K562 (cell line): Measurements from ENCODE around the gene FANCG. TPM values are rescaled to one million over a fixed set of nuclear protein-coding genes. Genes with fewer than 3 reads are reported as not detected.

ENCODE experiments used
- ATAC-seq: fragments of 200-7000 bp; cut with Tn5 transposase; 3 replicates; pipeline ENCODE4 v1.9.1; 2020; ENCODE audit warnings: moderate library complexity
- BruUV-seq: library from RNA; stranded (reverse); fragments of 400-500 nt; replicated peaks from 2 replicates; lab custom pipeline; 2021; lab: Mats Ljungman, UMichigan
- CTCF ChIA-PET: fragments of 300-600 bp; formaldehyde crosslinking; extraction: SDS; loops from one replicate; lab custom pipeline; 2021; ENCODE audit warnings: low intra/inter-chr PET ratio; lab: Yijun Ruan, JAX
- POLR2A ChIA-PET: fragments of 300-600, 350-650 bp; sonication (Branson Sonifier 250); formaldehyde crosslinking; extraction: SDS; loops from one replicate; lab custom pipeline; 2021; ENCODE audit warnings: antibody characterized with exemption, inconsistent platforms; lab: Yijun Ruan, JAX
- DNase-seq, 4 experiments: peaks; one replicate each; pipeline versions ENCODE4 v3.0.0 to v3.0.0-alpha.2; 2011 to 2018; ENCODE audit warnings: low spot score in 3 of 4, mixed read lengths in 3 of 4; ENCODE audit errors: extremely low read depth in 1 of 4
- FAIRE-seq: peaks from 2 replicates; lab custom pipeline; 2011; peaks lifted over from hg19 to GRCh38; lab: Jason Lieb, UNC
- H2AFZ ChIP-seq: 2 replicates; pipeline ENCODE4 v1.6.0; 2011; ENCODE audit warnings: low read depth, low read length, control low read depth, inconsistent platforms
- H3K27ac ChIP-seq: fragments of 200-600 bp; 3 replicates; pipeline ENCODE4 v1.8.0; 2011; ENCODE audit warnings: low read depth, mild to moderate bottlenecking, control low read depth, inconsistent platforms, low read length, moderate library complexity, mixed read lengths; ENCODE audit errors: extremely low read depth
- H3K27me3 ChIP-seq, 2 experiments: fragments of 300-600 bp in 1 of 2; 2 replicates in 1 of 2; 3 replicates in 1 of 2; pipeline versions ENCODE4 v1.6.0 to v1.8.0; 2011; ENCODE audit warnings: inconsistent platforms in 2 of 2, low read length in 2 of 2, mild to moderate bottlenecking in 1 of 2, mixed read lengths in 1 of 2, moderate library complexity in 1 of 2; ENCODE audit not compliant: control insufficient read depth in 2 of 2, insufficient read depth in 2 of 2
- H3K36me3 ChIP-seq: fragments of 300-600 bp; 3 replicates; pipeline ENCODE4 v1.8.0; 2011; ENCODE audit warnings: mild to moderate bottlenecking, low read length, inconsistent platforms; ENCODE audit not compliant: control insufficient read depth, insufficient read depth
- H3K4me1 ChIP-seq, 2 experiments: fragments of 200-600 bp in 1 of 2; replicated peaks in 1 of 2; 2 replicates in 1 of 2; 3 replicates in 1 of 2; pipeline versions ENCODE4 v1.5.1 to v1.8.0; 2011; ENCODE audit warnings: inconsistent platforms in 2 of 2, low read length in 2 of 2, mild to moderate bottlenecking in 1 of 2, mixed read lengths in 1 of 2, moderate library complexity in 1 of 2; ENCODE audit not compliant: control insufficient read depth in 2 of 2, insufficient read depth in 2 of 2
- H3K4me2 ChIP-seq: 2 replicates; pipeline ENCODE4 v1.6.1; 2011; ENCODE audit warnings: low read length, control low read depth, inconsistent platforms, mixed read lengths; ENCODE audit not compliant: insufficient read depth
- H3K4me3 ChIP-seq: fragments of 200-600 bp; sonication (generic), shearing (Covaris generic); 2 replicates; pipeline ENCODE4 v1.5.1; 2016; ENCODE audit warnings: control low read depth, inconsistent platforms
- H3K79me2 ChIP-seq: fragments of 200-600 bp; 3 replicates; pipeline ENCODE4 v1.8.0; 2011; ENCODE audit warnings: low read length, inconsistent platforms; ENCODE audit not compliant: control insufficient read depth, insufficient read depth
- H3K9ac ChIP-seq, 2 experiments: 2 replicates each; pipeline versions ENCODE4 v1.6.0 to v1.6.1; 2011; ENCODE audit warnings: low read depth in 2 of 2, low read length in 2 of 2, control low read depth in 1 of 2, inconsistent platforms in 1 of 2, mild to moderate bottlenecking in 1 of 2, mixed read lengths in 1 of 2; ENCODE audit not compliant: insufficient read depth in 1 of 2
- H3K9me1 ChIP-seq: one replicate; pipeline ENCODE4 v1.6.0; 2011; ENCODE audit warnings: inconsistent platforms, mild to moderate bottlenecking, low read length, moderate library complexity; ENCODE audit not compliant: control insufficient read depth, insufficient read depth
- H3K9me3 ChIP-seq: replicated peaks from 2 replicates; pipeline ENCODE4 v1.5.1; 2011; ENCODE audit warnings: low read depth, low read length, inconsistent platforms; ENCODE audit not compliant: control insufficient read depth, insufficient read depth
- H4K20me1 ChIP-seq: replicated peaks from 2 replicates; pipeline ENCODE4 v1.6.1; 2011; ENCODE audit warnings: low read length, inconsistent platforms, mixed read lengths; ENCODE audit not compliant: control insufficient read depth, insufficient read depth
- CHD4 ChIP-seq: fragments of 200-600 bp; sonication (generic); IDR thresholded peaks from 3 replicates; pipeline ENCODE4 v1.6.1; 2012; ENCODE audit warnings: low read depth, mild to moderate bottlenecking, mixed read lengths, low read length, inconsistent platforms; ENCODE audit not compliant: insufficient read depth, insufficient replicate concordance, poor library complexity, severe bottlenecking
- DNMT1 ChIP-seq: fragments of 450-650 bp; IDR thresholded peaks from 2 replicates; pipeline ENCODE4 v1.6.1; 2016; ENCODE audit warnings: antibody characterized with exemption, mild to moderate bottlenecking
- ESRRA ChIP-seq: fragments of 450-650 bp; IDR thresholded peaks from 2 replicates; pipeline ENCODE4 v1.6.1; 2014; ENCODE audit warnings: low read depth, mild to moderate bottlenecking, moderate library complexity, borderline replicate concordance
- FOXJ3 ChIP-seq: sonication (generic); formaldehyde crosslinking; IDR thresholded peaks from 2 replicates; pipeline ENCODE4 v1.4.0; 2020; ENCODE audit warnings: mild to moderate bottlenecking, missing genetic modification reagents
- GTF2E2 ChIP-seq: fragments of 200-800 bp; sonication (Bioruptor generic); IDR thresholded peaks from 2 replicates; pipeline ENCODE4 v1.6.1; 2016; ENCODE audit warnings: missing genetic modification characterization, missing compliant biosample characterization
- MBD2 ChIP-seq: sonication (generic); IDR thresholded peaks from 2 replicates; pipeline ENCODE4 v1.6.1; 2016; ENCODE audit warnings: low read depth, borderline replicate concordance
- POLR2A ChIP-seq: fragments of 450-650 bp; conservative IDR thresholded peaks from 2 replicates; pipeline ENCODE4 v1.6.1; 2016
- POLR2B ChIP-seq: fragments of 450-650 bp; IDR thresholded peaks from 2 replicates; pipeline ENCODE4 v1.6.1; 2018; ENCODE audit warnings: low read depth; ENCODE audit not compliant: partially characterized antibody
- POLR2G ChIP-seq: fragments of 200-400 bp; formaldehyde crosslinking; IDR thresholded peaks from 2 replicates; pipeline ENCODE4 v1.6.1; 2017; ENCODE audit warnings: low read depth, mild to moderate bottlenecking, antibody characterized with exemption, low read length, moderate library complexity
- SUPT5H ChIP-seq: fragments of 450-650 bp; IDR thresholded peaks from 2 replicates; pipeline ENCODE4 v1.6.1; 2016
- YY1 ChIP-seq, 3 experiments: IDR thresholded peaks; 2 replicates each; pipeline ENCODE4 v1.6.1; 2011; ENCODE audit warnings: low read length in 2 of 3, mild to moderate bottlenecking in 2 of 3, moderate library complexity in 2 of 3, borderline replicate concordance in 1 of 3, control low read depth in 1 of 3, low read depth in 1 of 3; ENCODE audit not compliant: insufficient read depth in 3 of 3, insufficient replicate concordance in 2 of 3, control insufficient read depth in 1 of 3, insufficient read length in 1 of 3; ENCODE audit errors: extremely low read depth in 1 of 3
- ZNF589 ChIP-seq: fragments of 200-800 bp; sonication (Bioruptor generic); IDR thresholded peaks from 2 replicates; pipeline ENCODE4 v1.6.1; 2016; ENCODE audit warnings: low read depth, missing genetic modification characterization, missing compliant biosample characterization
- ZNF77 ChIP-seq: fragments of 250-450 bp; sonication (Bioruptor Pico); IDR thresholded peaks from 2 replicates; pipeline ENCODE4 v1.5.0; 2020
- WGBS: fragments of 100-300 bp; shearing (Covaris generic); methylation state at CpG from one replicate; pipeline ENCODE4 v1.1.6; 2016; ENCODE audit warnings: low coverage, mixed read lengths; ENCODE audit not compliant: insufficient coverage; ENCODE audit errors: missing lambda C conversion rate; 5-methylcytosine and 5-hydroxymethylcytosine counted together
- in situ Hi-C: fragments of 300-500 bp; cut with MboI; formaldehyde crosslinking; loops from 4 replicates; pipeline ENCODE4 v1.15.0; 2018; ENCODE audit warnings: inconsistent platforms, mixed read lengths
- intact Hi-C: fragments of 100-400 bp; cut with micrococcal nuclease; formaldehyde crosslinking; loops from 2 replicates; pipeline ENCODE4 v1.14.2; 2022
- polyA plus RNA-seq, 8 experiments: library from polyadenylated mRNA; depleted of rRNA in 4 of 8; stranded (reverse) in 5 of 8; unstranded in 3 of 8; fragments of >200 nt; fragmentation: Nextera tagmentation in 2 of 8; fragmentation: Illumina TruSeq in 1 of 8; extraction: Ambion mirVana in 2 of 8; extraction: Trizol in 1 of 8; gene quantifications; 2 replicates each; pipeline versions ENCODE4 v1.2.1 to v1.2.3, GENCODE V29; 2011 to 2014; ENCODE audit warnings: inconsistent platforms in 1 of 8, missing spikeins in 1 of 8
- total RNA-seq, 7 experiments: library from RNA; depleted of rRNA in 6 of 7; stranded (reverse); fragments of >200 nt in 6 of 7; fragmentation: Illumina TruSeq in 2 of 7; extraction: Trizol in 2 of 7; gene quantifications; 2 replicates each; pipeline versions ENCODE4 v1.2.1 to v1.2.3, GENCODE V29; 2011 to 2021; ENCODE audit warnings: low replicate concordance in 1 of 7
- TF ChIP-seq, protein P1 (sequence below): sonication (generic); formaldehyde crosslinking; IDR thresholded peaks from 2 replicates; pipeline ENCODE4 v1.8.0; 2023; ENCODE audit warnings: mild to moderate bottlenecking, missing genetic modification reagents
- TF ChIP-seq, protein P2 (sequence below): fragments of 450-650 bp; formaldehyde crosslinking; conservative IDR thresholded peaks from 2 replicates; pipeline ENCODE4 v1.4.0; 2022; ENCODE audit warnings: mild to moderate bottlenecking, missing genetic modification characterization

Gene FANCG
- total and polyA plus RNA-seq, 9 of the 15 experiments (the other 6 are each of a cell fraction or from before 2014, with no cell fraction given): 7.5 to 43.9 (median 31.0) TPM

DNA sequence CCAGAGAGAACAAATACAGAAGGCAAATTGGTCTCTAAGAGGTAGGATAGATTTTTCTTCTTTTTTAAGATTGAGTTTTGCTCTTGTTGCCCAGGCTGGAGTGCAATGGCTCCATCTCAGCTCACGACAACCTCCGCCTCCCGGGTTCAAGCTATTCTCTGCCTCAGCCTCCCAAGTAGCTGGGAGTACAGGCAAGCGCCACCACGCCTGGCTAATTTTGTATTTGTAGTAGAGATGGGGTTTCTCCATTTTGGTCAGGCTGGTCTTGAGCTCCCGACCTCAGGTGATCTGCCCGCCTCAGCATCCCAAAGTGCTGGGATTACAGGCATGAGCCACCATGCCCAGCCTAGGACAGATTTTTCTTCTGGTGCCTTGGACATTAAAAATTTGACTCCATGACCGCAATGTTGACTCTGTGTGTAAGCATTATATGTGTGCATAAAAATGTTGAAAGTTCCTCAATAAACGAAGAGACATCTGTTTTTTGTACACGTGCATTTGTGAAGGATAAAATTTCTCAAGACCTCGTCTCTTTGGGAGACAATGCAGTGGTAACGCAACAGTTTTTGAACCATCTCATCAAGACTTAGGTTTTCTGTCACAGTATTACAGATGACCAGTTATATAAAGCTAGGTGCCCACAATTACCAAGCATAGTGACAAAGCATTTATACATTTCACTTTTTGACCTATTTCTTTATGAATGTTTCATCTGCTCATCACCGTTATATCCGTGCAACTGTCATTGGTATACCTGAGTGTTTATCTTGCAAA is 24.7 kb downstream of the FANCG start:
- in situ Hi-C loops: no loop called here
- FAIRE-seq: no peak

More for the DNA sequence above, 24.7 kb downstream of the FANCG start:
- DNase-seq (no peak), ATAC-seq (no peak; the same call in 1 of the 3 replicates)
- H3K9ac ChIP-seq: no peak overlapping the region
- POLR2A ChIA-PET: interaction anchor here (0.9 to 3.8 kb wide), 2 partner anchors 11 to 14 kb away, joined by 3 to 12 read pairs; no protein-coding TSS in a partner anchor
- H3K9me3 ChIP-seq: no peaks in the 10 kb centered on the region
- H3K36me3 ChIP-seq: peaks cover 50% of the 10 kb centered on the region
- H3K27ac ChIP-seq: no peak overlapping the region
- no peaks in the 10 kb centered on the region for H3K79me2 ChIP-seq
- H2AFZ ChIP-seq: no peak overlapping the region
- no peak overlapping the region for H3K4me2 ChIP-seq
- intact Hi-C loops: loop anchor here (5.0 kb wide), 2 partner anchors 58 to 158 kb away; a partner anchor contains a TSS
- BruUV-seq: no TSS peak
- WGBS: 90% methylated on average over 11 of the region's 14 CpGs
- H3K9me1 ChIP-seq: no peaks in the 10 kb centered on the region
- H4K20me1 ChIP-seq: no peaks in the 10 kb centered on the region
- peaks cover 0 to 2% of the 10 kb centered on the region in 2 experiments; a peak in 2 of 5 replicates for H3K4me1 ChIP-seq
- no peaks in the 10 kb centered on the region for H3K27me3 ChIP-seq
- no peak overlapping the region for H3K4me3 ChIP-seq
- CTCF ChIA-PET: no interaction called here
- TF ChIP-seq POLR2A: peak; percentile 59; the same call in 1 of the 2 replicates
- no peak for TF ChIP-seq DNMT1
- TF ChIP-seq ZNF589: no peak
- TF ChIP-seq, protein P1, sequence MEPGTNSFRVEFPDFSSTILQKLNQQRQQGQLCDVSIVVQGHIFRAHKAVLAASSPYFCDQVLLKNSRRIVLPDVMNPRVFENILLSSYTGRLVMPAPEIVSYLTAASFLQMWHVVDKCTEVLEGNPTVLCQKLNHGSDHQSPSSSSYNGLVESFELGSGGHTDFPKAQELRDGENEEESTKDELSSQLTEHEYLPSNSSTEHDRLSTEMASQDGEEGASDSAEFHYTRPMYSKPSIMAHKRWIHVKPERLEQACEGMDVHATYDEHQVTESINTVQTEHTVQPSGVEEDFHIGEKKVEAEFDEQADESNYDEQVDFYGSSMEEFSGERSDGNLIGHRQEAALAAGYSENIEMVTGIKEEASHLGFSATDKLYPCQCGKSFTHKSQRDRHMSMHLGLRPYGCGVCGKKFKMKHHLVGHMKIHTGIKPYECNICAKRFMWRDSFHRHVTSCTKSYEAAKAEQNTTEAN: no peak
- TF ChIP-seq POLR2G: peak; percentile 38
- no peak for TF ChIP-seq FOXJ3 (CRISPR knock-in tag)
- TF ChIP-seq CHD4: no peak
- TF ChIP-seq ESRRA: no peak
- no peak for TF ChIP-seq MBD2
- TF ChIP-seq ZNF77: no peak
- TF ChIP-seq, protein P2, sequence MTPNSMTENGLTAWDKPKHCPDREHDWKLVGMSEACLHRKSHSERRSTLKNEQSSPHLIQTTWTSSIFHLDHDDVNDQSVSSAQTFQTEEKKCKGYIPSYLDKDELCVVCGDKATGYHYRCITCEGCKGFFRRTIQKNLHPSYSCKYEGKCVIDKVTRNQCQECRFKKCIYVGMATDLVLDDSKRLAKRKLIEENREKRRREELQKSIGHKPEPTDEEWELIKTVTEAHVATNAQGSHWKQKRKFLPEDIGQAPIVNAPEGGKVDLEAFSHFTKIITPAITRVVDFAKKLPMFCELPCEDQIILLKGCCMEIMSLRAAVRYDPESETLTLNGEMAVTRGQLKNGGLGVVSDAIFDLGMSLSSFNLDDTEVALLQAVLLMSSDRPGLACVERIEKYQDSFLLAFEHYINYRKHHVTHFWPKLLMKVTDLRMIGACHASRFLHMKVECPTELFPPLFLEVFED (CRISPR knock-in tag): 0 out of 2 replicates have a peak, but pooled peaks have one; percentile 44
- TF ChIP-seq YY1 (IDR thresholded peaks at IDR 0.05; ENCODE audit: borderline replicate concordance in 1 of 3, control insufficient read depth in 1 of 3, extremely low read depth in 1 of 3, insufficient read depth in 3 of 3, insufficient read length in 1 of 3, insufficient replicate concordance in 2 of 3, low read depth in 1 of 3, low read length in 2 of 3): no peak
- peak; percentile 51; the same call in 1 of the 2 replicates for TF ChIP-seq SUPT5H
- peak; percentile 15 for TF ChIP-seq POLR2B
- TF ChIP-seq GTF2E2 (tag): no peak
